Parathyroid adenoma (tissue), 2 donors: ENCODE measurements around the gene KLF6.
A peak's percentile ranks its signal among the peaks of the same experiment; 100 is the strongest.

Experiments
- H2AFZ ChIP-seq: fragments of 300-600 bp; sonication (generic); one replicate; pipeline ENCODE4 v1.7.0; 2017; ENCODE audit warnings: antibody characterized with exemption, mild to moderate bottlenecking
- H3K27ac ChIP-seq: fragments of 300-600 bp; sonication (generic); one replicate; pipeline ENCODE4 v1.7.0; 2017
- H3K27me3 ChIP-seq: fragments of 300-600 bp; sonication (generic); one replicate; pipeline ENCODE4 v1.7.0; 2017; ENCODE audit warnings: low read length; ENCODE audit not compliant: control insufficient read depth, insufficient read depth
- H3K36me3 ChIP-seq: fragments of 300-600 bp; sonication (generic); one replicate; pipeline ENCODE4 v1.7.0; 2017; ENCODE audit warnings: low read length; ENCODE audit not compliant: control insufficient read depth, insufficient read depth
- H3K4me1 ChIP-seq: fragments of 300-600 bp; sonication (generic); one replicate; pipeline ENCODE4 v1.7.0; 2017; ENCODE audit warnings: control low read depth
- H3K4me2 ChIP-seq: fragments of 300-600 bp; sonication (generic); one replicate; pipeline ENCODE4 v1.7.0; 2017; ENCODE audit warnings: low read length
- H3K4me3 ChIP-seq: fragments of 300-600 bp; sonication (generic); one replicate; pipeline ENCODE4 v1.7.0; 2017; ENCODE audit warnings: low read depth, low read length
- H3K79me2 ChIP-seq: fragments of 300-600 bp; sonication (generic); one replicate; pipeline ENCODE4 v1.7.0; 2017; ENCODE audit warnings: control low read depth
- H3K9ac ChIP-seq: fragments of 300-600 bp; sonication (generic); one replicate; pipeline ENCODE4 v1.7.0; 2017; ENCODE audit warnings: mild to moderate bottlenecking
- H3K9me3 ChIP-seq: fragments of 300-600 bp; sonication (generic); one replicate; pipeline ENCODE4 v1.7.0; 2017; ENCODE audit warnings: low read length; ENCODE audit not compliant: control insufficient read depth
- CTCF ChIP-seq: fragments of 300-600 bp; sonication (generic); IDR thresholded peaks from one replicate; pipeline ENCODE4 v1.7.0; 2017; ENCODE audit warnings: antibody characterized with exemption, mild to moderate bottlenecking
- donor health status: primary hyperparathyroidism.

The KLF6 gene

DNA sequence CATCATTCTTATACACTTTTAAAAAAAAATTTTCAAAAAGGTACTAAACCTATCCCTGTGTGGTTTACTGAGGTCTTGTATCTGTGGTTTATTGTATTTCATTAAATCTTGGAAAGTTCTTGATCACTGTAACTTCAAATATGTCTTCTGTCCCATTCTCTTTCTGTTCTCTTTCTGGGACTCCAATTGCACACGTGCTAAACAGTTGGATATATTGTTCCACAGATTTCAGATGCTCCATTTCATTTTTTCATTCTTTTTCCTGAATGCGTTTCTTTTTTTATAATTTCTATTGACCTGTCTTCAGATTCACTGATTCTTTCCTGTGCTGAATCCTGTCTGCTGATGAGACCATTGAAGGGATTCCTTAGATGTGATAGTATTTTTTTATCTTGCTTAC, 4.6 kb upstream of the KLF6 start:
- no peak overlapping the region for H3K27ac ChIP-seq
- H3K4me2 ChIP-seq, result no peak overlapping the region
- no peaks in the 10 kb centered on the region for H3K79me2 ChIP-seq
- H3K9ac ChIP-seq, result no peak overlapping the region
- no peak overlapping the region for H3K4me3 ChIP-seq
- H3K4me1 ChIP-seq, result no peaks in the 10 kb centered on the region
- TF ChIP-seq CTCF, result no peak
- H2AFZ ChIP-seq, result no peak overlapping the region
- no peaks in the 10 kb centered on the region for H3K9me3 ChIP-seq
- no peaks in the 10 kb centered on the region for H3K27me3 ChIP-seq
- H3K36me3 ChIP-seq, result no peaks in the 10 kb centered on the region

DNA sequence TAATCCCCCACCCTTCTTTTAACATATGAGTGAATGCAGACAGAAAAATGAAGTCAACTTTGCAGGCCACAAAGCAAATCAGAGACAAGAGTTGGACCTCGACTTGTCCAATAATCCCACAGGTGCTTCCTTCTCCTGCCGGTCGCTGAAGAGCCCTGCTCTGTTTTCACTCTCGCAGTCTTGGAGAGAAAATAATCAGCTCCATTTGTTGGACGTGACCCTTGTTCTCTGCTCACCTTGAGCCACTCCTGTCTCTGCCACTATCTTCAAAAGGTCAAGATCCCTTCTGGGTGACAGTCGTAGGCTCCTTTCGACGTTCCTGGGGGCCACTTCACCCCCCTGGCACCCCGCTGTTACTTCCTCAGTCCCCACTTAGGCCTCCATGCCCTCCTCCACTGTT, 2.8 kb upstream of the KLF6 start:
- Histone ChIP-seq H2AFZ (no peak overlapping the region), H3K79me2 (peaks cover 4% of the 10 kb centered on the region), H3K27me3 (no peaks in the 10 kb centered on the region), H3K4me1 (no peaks in the 10 kb centered on the region), H3K4me2 (no peak overlapping the region), H3K27ac (no peak overlapping the region), H3K4me3 (no peak overlapping the region), H3K36me3 (no peaks in the 10 kb centered on the region), H3K9me3 (no peaks in the 10 kb centered on the region), H3K9ac (no peak overlapping the region)
- no peak for TF ChIP-seq CTCF

GRCh38 chr10:3787016-3787400, 2.0 kb upstream of the KLF6 start:
- no peaks in the 10 kb centered on the region for H3K27me3 ChIP-seq
- no peak overlapping the region for H3K4me2 ChIP-seq
- no peak for TF ChIP-seq CTCF
- H3K79me2 ChIP-seq, result peaks cover 4% of the 10 kb centered on the region
- H3K9me3 ChIP-seq, result no peaks in the 10 kb centered on the region
- no peak overlapping the region for H3K4me3 ChIP-seq
- H3K4me1 ChIP-seq, result no peaks in the 10 kb centered on the region
- H3K9ac ChIP-seq, result no peak overlapping the region
- no peaks in the 10 kb centered on the region for H3K36me3 ChIP-seq
- no peak overlapping the region for H3K27ac ChIP-seq
- H2AFZ ChIP-seq, result no peak overlapping the region

GRCh38 chr10:3786295-3787015, 1.4 kb upstream of the KLF6 start:
- peak overlapping the region; percentile 99 for H3K4me2 ChIP-seq
- peak overlapping the region; percentile 84 for H2AFZ ChIP-seq
- H3K27ac ChIP-seq, result peak overlapping the region; percentile 99
- no peak for TF ChIP-seq CTCF
- H3K9ac ChIP-seq, result no peak overlapping the region
- H3K4me1 ChIP-seq, result no peaks in the 10 kb centered on the region
- no peaks in the 10 kb centered on the region for H3K9me3 ChIP-seq
- H3K4me3 ChIP-seq, result peak overlapping the region; percentile 91
- H3K36me3 ChIP-seq, result no peaks in the 10 kb centered on the region
- H3K79me2 ChIP-seq, result peaks cover 4% of the 10 kb centered on the region
- no peaks in the 10 kb centered on the region for H3K27me3 ChIP-seq

- TF ChIP-seq CTCF, result no peak
- Histone ChIP-seq H3K4me1 (no peaks in the 10 kb centered on the region), H3K9ac (peak overlapping the region; percentile 99), H3K36me3 (no peaks in the 10 kb centered on the region), H2AFZ (peak overlapping the region; percentile 84), H3K9me3 (no peaks in the 10 kb centered on the region), H3K4me3 (peak overlapping the region; percentile 91), H3K79me2 (peaks cover 4% of the 10 kb centered on the region), H3K27me3 (no peaks in the 10 kb centered on the region), H3K27ac (peak overlapping the region; percentile 99), H3K4me2 (peak overlapping the region; percentile 99)
Measured at GRCh38 chr10:3785851-3786271, 852 bp upstream of the KLF6 start.
